Stomach (tissue), 4 donors: ENCODE data around the gene RSU1.

Experiments
- CTCF ChIP-seq, 7 experiments: fragments of 450-650 bp in 4 of 7; fragments of 200-600 bp in 3 of 7; sonication (generic) in 3 of 7; IDR thresholded peaks; one replicate each; pipeline ENCODE4 v1.5.1; 2016 to 2019; ENCODE audit warnings: antibody characterized with exemption in 7 of 7, control low read depth in 2 of 7, mild to moderate bottlenecking in 1 of 7
- POLR2A ChIP-seq, 4 donors: fragments of 450-650 bp; IDR thresholded peaks; one replicate each; pipeline ENCODE4 v1.6.1; 2016; ENCODE audit warnings: antibody characterized with exemption in 4 of 4, control low read depth in 2 of 4, mild to moderate bottlenecking in 1 of 4, moderate library complexity in 1 of 4

GRCh38 chr10:16761300-16761699 is 55.9 kb downstream of the RSU1 start:
- TF ChIP-seq CTCF (IDR thresholded peaks at IDR 0.05): no peak
- TF ChIP-seq POLR2A (IDR thresholded peaks at IDR 0.05): no peak
